GM12872 (cell line): ENCODE measurements around the gene KSR1.

ENCODE experiments used
- TF ChIP-seq, protein P1 (sequence below): IDR thresholded peaks from 3 replicates; pipeline ENCODE4 v1.5.1; 2011; ENCODE audit warnings: low read depth, mild to moderate bottlenecking, low read length, moderate library complexity; ENCODE audit not compliant: insufficient read depth

KSR1 gene

DNA sequence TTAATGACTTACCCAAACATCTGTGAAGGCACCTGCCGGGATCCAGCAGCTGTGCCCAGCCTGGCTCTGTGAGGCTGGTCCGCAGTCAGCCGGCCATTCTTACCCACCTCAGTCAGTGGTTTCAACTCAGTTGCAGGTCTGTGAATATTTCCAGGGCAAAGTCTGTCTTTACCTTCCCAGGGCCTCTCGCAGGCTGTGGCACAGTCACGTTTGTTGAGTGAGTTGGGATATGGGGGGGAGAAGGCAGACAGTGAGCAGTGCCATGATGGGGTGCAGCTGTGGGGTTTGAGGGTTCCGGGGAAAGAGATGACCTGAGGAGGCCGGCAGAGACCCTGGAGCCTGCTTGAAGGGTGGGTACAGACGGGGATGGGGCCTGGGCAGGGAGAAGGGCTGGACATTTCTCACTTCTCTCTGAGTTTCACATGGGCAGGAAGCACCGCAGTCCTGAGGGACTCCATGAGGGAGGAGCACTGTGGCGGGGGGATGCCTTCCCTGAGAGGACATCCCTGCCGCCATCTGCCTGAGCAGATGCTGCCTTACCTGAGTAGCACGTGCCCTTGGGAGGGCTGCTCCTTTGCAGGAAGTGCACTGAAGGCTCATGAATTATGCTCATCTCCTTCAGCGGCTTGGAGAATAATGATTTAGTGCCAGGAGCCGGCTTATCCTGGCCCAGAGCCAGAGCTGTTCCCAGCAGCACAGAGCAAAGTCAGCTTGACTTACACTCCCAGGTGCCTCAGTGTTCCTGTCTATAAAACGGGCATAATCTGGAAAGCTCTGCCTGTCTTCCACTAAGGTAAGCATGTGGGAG, 48.1 kb downstream of the KSR1 start:
- TF ChIP-seq, protein P1, sequence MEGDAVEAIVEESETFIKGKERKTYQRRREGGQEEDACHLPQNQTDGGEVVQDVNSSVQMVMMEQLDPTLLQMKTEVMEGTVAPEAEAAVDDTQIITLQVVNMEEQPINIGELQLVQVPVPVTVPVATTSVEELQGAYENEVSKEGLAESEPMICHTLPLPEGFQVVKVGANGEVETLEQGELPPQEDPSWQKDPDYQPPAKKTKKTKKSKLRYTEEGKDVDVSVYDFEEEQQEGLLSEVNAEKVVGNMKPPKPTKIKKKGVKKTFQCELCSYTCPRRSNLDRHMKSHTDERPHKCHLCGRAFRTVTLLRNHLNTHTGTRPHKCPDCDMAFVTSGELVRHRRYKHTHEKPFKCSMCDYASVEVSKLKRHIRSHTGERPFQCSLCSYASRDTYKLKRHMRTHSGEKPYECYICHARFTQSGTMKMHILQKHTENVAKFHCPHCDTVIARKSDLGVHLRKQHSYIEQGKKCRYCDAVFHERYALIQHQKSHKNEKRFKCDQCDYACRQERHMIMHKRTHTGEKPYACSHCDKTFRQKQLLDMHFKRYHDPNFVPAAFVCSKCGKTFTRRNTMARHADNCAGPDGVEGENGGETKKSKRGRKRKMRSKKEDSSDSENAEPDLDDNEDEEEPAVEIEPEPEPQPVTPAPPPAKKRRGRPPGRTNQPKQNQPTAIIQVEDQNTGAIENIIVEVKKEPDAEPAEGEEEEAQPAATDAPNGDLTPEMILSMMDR = no peak

DNA sequence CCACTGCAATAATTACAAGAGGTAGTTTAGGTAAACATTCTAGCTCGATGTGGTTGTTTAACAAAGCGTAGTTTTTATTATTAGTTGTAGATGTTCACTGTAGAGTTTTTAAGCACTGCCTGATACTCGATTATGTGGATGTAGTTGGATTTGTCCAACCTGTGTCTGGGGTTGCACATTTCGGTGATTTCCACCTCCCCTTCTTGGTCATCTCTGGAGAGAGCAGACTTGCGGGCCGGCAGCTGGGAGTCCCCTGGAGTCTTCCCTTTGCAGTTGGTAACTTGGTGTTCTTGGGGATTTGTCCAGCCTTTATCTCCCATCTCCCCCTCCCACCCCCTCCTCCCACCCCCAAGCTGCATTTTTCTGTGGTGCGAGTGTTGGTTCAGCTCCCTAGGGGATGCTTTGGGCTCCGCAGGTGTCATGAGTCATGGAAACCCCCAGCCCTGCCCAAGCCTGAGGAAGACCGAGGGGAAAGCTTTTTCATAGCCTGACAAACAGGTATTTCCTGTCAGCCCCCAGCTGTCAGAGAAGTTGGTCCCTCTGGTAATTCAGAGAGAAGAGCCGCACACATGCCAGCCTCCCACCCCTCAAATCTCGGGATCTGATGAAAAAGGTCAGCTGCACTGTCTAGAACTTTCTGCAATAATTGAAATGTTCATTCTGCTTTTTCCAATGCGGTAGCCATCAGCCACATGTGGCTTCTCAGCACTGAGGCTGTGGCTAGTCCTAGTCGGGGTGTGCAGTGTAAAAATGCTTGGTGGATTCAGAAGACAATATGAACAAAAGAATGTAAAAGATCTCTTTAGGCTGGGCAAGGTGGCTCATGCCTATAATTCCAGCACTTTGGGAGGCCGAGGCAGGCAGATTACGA, 50.3 kb downstream of the KSR1 start:
- TF ChIP-seq, protein P1 = no peak

DNA sequence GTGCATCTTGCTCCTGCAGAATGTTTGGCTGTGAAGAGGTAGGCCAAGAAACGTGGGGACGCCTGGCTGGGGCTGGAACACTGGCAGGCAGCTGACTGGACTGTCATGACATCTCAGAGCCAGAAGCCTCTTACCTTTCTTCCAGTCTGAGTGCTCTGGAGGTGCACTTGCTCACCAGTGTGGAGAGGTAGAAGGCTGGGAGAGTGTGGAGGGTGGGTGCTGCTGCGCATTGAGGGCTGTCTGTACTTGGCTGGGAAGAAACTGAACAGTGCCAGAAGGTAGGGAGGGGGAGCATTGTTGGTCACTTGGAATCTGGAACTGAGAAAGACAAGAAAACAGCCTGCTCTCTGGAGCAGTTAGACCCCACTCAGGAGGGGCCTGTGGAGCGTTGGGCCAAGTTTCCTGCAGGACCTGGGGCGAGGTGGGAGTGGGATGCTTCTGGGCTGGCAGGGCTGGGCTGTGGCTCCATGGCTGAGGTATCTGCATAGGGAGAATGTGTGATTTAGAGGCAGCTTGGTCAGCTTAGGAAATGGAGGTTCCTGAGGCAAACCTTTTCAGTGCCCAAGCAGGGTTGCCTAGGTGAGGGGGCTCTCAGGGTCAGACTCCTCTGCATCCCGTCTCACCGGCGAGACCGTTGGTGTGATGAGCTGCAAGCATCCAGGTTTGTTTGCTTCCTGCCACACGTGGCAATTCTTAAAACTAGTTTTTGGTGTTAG, 55.1 kb downstream of the KSR1 start:
- TF ChIP-seq, protein P1 = no peak

DNA sequence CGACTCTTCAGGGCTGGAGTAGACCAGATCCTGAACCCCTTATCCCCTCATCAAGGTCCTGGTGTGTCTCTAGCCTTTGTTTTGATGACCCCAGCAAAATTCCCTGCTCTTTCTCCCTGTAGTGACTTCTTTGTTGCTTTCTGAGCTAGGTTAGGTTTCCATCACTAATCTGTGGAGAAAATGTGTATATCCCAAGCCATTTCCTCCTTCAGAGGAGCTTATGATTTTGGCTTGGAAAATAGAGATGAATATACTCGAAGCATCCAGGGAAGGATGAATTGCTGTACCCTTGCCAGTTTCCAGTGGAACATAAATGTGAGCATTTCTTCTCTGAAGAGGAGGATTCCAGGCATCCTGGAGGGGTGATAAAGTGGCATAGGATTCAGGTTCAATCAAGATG, 55.8 kb downstream of the KSR1 start:
- TF ChIP-seq, protein P1 = no peak

DNA sequence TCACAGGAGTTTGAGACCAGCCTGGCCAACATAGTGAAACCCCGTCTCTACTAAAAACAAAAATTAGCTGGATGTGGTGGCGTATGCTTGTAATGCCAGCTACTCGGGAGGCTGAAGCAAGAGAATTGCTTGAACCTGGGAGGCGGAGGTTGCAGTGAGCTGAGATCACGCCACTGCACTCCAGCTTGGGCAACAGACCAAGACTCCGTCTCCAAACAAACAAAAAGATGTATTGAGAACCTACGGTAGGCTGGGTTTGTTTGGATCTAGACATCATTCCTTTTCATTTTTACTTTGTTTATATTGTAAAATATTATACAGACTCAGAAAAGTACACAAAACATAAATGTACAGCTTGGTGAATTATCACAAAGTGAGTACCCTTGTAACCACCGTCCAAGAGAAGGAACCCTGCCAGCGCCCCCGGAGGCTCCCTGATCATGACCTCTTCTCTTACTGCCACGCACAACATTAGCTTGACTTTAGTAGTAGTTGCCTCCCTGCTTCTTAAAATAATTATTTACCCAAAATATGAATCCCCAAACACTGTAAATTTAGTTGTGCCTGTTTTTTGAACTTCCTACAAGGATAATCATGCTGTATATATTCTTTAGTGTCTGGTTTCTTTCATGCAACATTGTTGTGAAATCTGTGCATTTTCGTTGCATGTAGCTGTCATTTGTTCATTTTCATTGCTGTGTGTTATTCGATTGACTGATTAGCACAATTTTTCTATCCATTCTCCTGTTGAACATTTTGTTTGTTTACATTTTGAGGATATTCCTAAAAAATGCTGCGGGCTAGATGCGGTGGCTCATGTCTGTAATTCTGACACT, 56.5 kb downstream of the KSR1 start:
- TF ChIP-seq, protein P1 = no peak

DNA sequence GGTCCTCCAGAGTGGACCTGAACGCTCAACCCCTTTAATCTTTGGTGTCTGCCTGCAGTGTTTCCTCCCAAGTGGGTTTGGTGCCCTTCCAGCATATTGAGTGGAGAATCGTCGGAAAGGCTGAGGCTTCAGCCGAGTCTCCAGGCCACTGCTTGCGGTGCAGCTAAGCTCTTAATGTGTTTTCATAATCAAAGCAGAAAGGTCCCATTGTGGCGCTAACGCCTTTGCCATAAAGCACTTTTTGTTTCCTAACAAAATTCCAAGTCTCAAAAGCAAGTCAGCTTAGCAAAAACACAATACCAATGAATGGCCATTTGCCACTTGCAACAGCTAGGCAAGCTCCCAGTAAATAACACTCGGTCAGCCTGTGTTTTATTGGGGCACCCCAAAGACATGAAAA, 57.6 kb downstream of the KSR1 start:
- TF ChIP-seq, protein P1 = no peak
